ENCODE results near the gene THUMPD3.

THUMPD3 gene

GRCh38 chr3:9352917-9353752 lies 9.7 kb upstream of the THUMPD3 start:
- peak; percentile 55 for DNase-seq (ENCODE audit: low spot score)

DNA sequence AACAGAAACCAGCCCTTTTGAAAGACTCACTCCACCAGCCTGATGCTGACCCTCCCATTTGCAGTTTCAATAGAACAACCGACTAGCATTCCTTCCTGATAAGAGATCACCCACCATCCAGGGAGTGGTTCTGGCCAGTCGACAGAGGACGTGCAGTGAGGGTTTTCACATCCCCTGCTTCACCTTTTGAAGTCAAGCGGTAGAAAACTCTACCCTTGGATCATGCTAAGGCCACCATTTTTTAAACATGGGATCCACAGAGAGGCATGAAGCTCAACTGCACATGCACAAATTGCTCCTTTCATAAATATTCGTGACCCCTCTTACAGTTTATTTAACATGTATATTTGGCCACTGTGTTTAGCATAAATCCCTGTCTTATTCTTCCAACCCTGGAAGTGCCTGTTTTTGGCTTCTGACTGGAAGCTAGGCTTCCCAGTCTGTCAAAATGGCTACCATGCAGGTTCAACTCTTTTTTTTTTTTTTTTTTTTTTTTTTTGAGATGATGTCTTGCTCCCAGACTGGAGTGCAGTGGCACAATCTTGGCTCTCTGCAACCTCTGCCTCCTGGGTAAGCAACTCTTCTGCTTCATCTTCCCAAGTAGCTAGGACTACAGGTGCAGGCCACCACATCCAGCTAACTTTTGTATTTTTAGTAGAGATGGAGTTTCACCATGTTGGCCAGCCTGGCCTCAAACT lies 1.0 kb upstream of the THUMPD3 start:
- DNase-seq (ENCODE audit: low spot score), result no peak

- no peak for DNase-seq (ENCODE audit: low spot score)
Observed at GRCh38 chr3:9369508-9369907, 6.7 kb downstream of the THUMPD3 start.

DNA sequence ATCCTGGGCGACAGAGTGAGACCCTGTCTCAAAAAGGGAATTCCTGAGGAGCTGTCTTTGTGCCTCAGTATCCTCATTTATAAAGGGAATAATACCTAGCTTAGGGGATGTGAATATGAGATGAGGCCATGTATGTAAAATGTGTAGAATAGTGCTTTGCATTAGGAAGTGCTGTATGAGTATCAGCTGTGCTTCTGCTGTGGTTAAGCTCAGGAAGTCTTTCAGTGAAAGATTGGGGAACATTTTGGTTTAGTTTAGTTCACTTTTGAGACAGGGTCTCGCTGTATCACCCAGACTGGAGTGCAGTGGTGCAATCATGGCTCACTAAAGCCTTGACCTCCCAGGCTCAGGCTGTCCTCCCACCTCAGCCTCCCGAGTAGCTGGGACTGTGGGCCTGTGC lies 10.6 kb downstream of the THUMPD3 start:
- DNase-seq (ENCODE audit: low spot score), result no peak

GRCh38 chr3:9377981-9378380 lies 15.1 kb downstream of the THUMPD3 start:
- DNase-seq (ENCODE audit: low spot score), result no peak

GRCh38 chr3:9379327-9379726 lies 16.5 kb downstream of the THUMPD3 start:
- DNase-seq (ENCODE audit: low spot score), result no peak

GRCh38 chr3:9380014-9380413 lies 17.2 kb downstream of the THUMPD3 start:
- no peak for DNase-seq (ENCODE audit: low spot score)

- DNase-seq (ENCODE audit: low spot score), result no peak
Observed at GRCh38 chr3:9384141-9384828, 21.4 kb downstream of the THUMPD3 start.

DNA sequence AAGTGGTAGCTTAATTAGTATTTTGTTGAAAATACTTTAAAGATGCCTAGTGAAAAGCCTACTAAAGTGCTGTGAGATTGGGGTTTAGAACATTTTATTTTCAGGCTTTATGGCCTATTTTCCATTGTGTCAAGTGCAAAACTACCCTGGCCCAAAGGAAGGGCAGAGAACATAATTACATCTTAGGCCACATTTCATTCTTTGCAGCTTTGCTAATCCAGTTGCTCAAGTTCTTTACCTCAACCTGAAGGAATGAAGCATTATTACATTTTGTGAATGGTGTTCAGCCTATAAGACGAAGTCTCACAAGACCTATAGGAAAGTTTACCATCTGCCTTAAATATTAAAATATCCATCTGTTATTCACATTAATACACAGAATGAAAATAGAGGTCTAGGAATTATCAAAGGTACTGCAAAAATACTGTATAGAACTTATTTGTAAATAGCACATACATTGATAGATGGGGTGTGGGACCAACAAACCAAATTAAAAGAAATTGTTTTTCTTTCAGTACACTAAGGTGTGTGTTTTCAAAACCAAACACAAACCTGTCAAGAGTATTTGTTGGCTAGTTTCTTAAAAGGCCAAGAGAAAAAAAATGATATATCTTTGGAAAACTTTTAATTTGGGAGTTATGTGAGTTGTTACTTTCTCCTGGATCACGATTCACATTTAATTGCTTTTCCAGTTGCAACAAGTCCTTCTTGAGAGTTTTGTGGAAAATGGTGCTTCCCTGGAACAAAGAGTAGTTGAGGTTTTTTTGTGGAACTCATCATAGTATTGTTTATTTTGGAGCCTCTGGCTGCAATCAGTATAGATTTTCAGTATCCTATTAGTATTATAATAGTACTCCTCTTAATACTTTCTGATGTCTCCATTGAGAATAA lies 22.6 kb downstream of the THUMPD3 start:
- no peak for DNase-seq (ENCODE audit: low spot score)

- DNase-seq (ENCODE audit: low spot score), result no peak
Observed at GRCh38 chr3:9386078-9386459, 23.2 kb downstream of the THUMPD3 start.

DNA sequence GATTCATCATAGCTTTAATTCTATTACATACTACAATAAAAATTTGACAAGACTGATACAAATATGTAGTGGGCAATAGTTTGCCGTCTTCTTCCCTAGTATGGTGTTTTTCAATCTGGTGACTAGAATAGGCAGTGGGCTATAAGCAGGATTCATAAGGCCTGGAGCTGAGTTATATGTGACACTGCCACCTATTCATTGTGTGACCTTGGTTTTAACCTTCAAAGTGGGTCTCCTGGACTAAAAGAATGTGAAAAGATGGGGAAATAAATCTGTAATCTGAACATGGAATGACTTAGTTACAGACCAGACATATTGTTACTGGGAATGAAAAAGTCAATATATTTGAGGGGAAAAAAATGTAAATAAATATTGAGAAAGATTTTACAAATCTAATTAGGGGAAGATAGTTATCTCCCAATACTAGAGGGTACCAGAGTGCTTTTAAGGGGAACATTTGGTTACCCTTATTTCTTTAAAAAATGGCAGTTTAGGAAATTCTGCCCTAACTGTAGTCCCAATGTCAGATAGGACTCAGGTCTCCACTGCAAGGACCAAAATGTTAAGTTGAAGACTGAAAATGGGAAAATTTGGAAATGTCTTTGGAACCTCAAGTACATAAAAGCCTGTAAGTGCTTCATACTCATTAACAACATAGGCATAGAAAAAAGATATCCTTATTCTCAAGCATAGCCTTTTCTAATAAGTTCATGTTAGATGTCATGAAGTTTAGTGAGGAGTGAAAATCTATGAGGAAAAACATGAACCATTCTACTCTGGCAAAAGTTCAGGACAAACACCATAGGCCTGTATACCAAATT lies 23.9 kb downstream of the THUMPD3 start:
- DNase-seq (ENCODE audit: low spot score), result no peak

GRCh38 chr3:9387322-9387655 lies 24.4 kb downstream of the THUMPD3 start:
- DNase-seq (ENCODE audit: low spot score), result no peak

DNA sequence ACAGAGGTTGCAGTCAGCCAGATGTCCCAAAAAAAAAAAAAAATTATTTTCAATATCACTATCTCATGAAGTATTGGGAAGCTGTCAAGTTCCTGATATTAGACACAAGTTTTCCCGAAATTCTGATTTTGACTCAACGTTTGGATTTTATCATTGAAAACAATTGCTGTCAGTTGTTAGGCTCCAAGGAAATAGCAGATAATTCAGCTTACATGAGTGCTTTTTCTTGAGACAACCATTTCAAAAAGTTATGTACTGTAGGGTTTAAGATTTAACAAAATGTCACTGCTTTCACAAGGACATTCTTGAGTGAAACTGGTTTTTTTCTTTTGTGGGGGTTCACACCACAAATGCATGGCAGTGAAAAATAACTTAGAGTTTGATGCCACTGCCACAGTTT lies 25.3 kb downstream of the THUMPD3 start:
- DNase-seq (ENCODE audit: low spot score), result no peak

DNA sequence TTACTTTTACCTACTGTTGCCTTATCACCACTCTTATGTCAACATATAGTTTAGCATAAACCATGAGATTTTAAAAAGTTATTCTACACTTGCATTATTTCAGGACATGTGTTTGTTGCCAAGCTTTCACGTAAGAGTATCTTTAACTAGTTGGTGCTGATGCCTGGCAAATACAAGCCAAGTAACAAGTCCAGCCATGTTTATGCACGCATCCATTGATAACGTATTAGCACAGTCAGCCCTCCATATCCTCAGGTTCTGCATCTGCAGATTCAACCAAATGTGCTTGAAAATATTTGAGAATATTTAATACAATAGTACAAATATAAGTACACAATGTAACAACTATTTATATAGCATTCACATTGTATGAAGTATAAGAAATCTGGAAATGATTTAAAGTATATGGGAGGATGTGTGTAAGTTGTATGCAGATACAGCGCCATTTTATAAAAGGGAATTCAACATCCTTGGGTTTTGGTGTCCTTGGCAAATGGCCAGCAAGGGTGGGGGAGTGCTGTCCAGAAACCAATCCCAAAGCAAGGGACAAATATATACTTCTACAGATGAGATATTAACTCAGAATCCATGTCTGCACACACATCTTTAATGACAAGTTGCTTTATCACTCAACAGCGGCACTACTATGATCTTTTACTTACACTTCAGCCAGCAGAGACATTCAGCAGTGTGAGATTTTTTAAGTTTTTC lies 25.9 kb downstream of the THUMPD3 start:
- no peak for DNase-seq (ENCODE audit: low spot score)

GRCh38 chr3:9390265-9390888 lies 27.5 kb downstream of the THUMPD3 start:
- no peak for DNase-seq (ENCODE audit: low spot score)

GRCh38 chr3:9392041-9392440 lies 29.2 kb downstream of the THUMPD3 start:
- DNase-seq (ENCODE audit: low spot score), result no peak

DNA sequence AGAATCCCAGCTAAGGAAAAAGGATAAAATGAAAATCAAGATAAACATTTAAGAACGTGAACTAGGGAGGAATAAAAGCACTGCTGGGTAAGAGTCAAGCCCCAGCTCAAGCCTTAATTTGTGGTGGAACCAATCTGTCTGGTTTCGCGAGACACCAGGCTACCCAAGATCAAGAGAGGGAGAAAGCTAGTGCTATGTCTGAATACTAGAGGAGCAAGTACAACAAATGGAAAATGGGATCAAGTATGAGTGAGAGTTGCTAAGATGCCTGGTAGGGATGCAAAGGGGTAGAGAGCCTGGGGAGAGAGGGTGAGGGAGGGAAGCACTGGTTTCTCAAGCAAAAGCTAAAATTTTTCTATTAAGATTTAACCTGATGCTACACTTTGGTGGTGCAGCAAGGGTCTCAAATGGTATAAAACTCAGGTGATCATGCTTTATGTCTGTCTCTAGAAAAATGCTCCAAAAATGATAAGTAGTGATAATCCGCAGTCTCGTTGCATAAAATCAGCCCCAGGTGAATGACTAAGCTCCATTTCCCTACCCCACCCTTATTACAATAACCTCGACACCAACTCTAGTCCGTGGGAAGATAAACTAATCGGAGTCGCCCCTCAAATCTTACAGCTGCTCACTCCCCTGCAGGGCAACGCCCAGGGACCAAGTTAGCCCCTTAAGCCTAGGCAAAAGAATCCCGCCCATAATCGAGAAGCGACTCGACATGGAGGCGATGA lies 32.9 kb downstream of the THUMPD3 start:
- no peak for DNase-seq (ENCODE audit: low spot score)

GRCh38 chr3:9396301-9396631 lies 33.4 kb downstream of the THUMPD3 start:
- peak; percentile 79 for DNase-seq (ENCODE audit: low spot score)

DNA sequence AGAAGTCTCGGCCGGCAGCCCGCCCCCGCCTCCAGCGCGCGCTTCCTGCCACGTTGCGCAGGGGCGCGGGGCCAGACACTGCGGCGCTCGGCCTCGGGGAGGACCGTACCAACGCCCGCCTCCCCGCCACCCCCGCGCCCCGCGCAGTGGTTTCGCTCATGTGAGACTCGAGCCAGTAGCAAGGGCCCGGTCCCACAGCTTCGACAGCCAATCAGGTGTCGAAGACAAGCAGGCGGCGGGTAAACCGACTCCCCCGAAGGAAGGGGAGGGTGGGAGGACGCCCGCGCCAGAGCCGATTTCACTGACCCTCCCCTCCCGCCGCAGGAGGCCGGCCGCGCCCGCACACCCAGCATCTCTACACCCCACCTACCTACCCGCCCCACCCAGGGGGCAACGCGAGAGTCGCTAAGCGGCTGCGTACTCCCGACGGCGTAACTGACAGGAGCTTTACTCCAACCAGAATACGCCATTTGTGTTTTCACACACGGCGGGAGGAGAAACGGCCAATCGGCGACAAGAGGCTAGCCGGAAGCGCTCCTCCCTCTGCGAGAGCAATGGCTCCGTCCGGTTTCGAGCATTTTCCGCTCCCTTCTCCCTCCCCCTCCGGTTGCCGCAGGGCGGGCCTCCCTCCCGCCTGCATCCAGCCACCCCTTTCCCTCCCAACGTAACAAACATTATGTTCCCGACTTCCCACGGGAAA lies 33.9 kb downstream of the THUMPD3 start:
- peak; percentile 99 for DNase-seq (ENCODE audit: low spot score)

All from CD4-positive, alpha-beta T cell treated with Interleukin-15 for 4 hours (primary cell).